NCI-H524 treated with DMSO at 0.1 percent for 48 hours (cell line): ENCODE measurements around the gene HOXD9.

Source experiments
- DNase-seq: peaks from one replicate; lab custom pipeline; 2025; lab: John Stamatoyannopoulos, UW

HOXD9 gene

GRCh38 chr2:176098366-176099158 is 24.0 kb upstream of the HOXD9 start:
- DNase-seq = no peak

GRCh38 chr2:176099159-176099727 is 23.3 kb upstream of the HOXD9 start:
- no peak for DNase-seq

- DNase-seq = no peak
Observed at GRCh38 chr2:176099728-176100546, 22.6 kb upstream of the HOXD9 start, which contains the start of gene HOXD12. Gene HOXD12 (plus strand): TSS chr2:176099795. CDS start chr2:176099802, 7 bp downstream.

- no peak for DNase-seq
Observed at GRCh38 chr2:176100547-176101140, 21.9 kb upstream of the HOXD9 start.

GRCh38 chr2:176101216-176101830 is 21.2 kb upstream of the HOXD9 start:
- no peak for DNase-seq

GRCh38 chr2:176101842-176102241 is 20.7 kb upstream of the HOXD9 start:
- DNase-seq = no peak

GRCh38 chr2:176102309-176102866 is 20.1 kb upstream of the HOXD9 start:
- no peak for DNase-seq

- DNase-seq = no peak
Observed at GRCh38 chr2:176103194-176103593, 19.3 kb upstream of the HOXD9 start.

GRCh38 chr2:176103742-176104315 is 18.7 kb upstream of the HOXD9 start:
- no peak for DNase-seq

- no peak for DNase-seq
Observed at GRCh38 chr2:176104316-176105077, 18.0 kb upstream of the HOXD9 start.

- DNase-seq = no peak
Observed at GRCh38 chr2:176105078-176105729, 17.3 kb upstream of the HOXD9 start.

- DNase-seq = no peak
Observed at GRCh38 chr2:176105730-176106580, 16.6 kb upstream of the HOXD9 start.

GRCh38 chr2:176106581-176107539 is 15.7 kb upstream of the HOXD9 start, which contains the start of gene HOXD11:
Gene HOXD11 (plus strand): TSS chr2:176107280. CDS start chr2:176107356, 76 bp downstream.
- no peak for DNase-seq

- no peak for DNase-seq
Observed at GRCh38 chr2:176107731-176108181, 14.8 kb upstream of the HOXD9 start.

- no peak for DNase-seq
Observed at GRCh38 chr2:176109192-176109901, 13.2 kb upstream of the HOXD9 start.

GRCh38 chr2:176109946-176110345 is 12.6 kb upstream of the HOXD9 start:
- no peak for DNase-seq
